Measurements from ENCODE around the gene CCDC92B.

Gene CCDC92B

GRCh38 chr17:2705888-2706795 lies 43.3 kb downstream of the CCDC92B start:
- peaks cover 21% of the 10 kb centered on the region for H3K36me3 ChIP-seq (ENCODE audit: insufficient read depth, low read depth, low read length)
- H3K27me3 ChIP-seq (ENCODE audit: insufficient read depth, low read length), result peaks cover 12% of the 10 kb centered on the region
- H3K27ac ChIP-seq (ENCODE audit: low read length), result no peak overlapping the region

GRCh38 chr17:2705263-2705662 lies 44.2 kb downstream of the CCDC92B start:
- Histone ChIP-seq H3K36me3 (ENCODE audit: insufficient read depth, low read depth, low read length) (peaks cover 29% of the 10 kb centered on the region), H3K27me3 (ENCODE audit: insufficient read depth, low read length) (peaks cover 3% of the 10 kb centered on the region; the same call in 1 of the 2 replicates), H3K9ac (ENCODE audit: low read depth, low read length) (no peak overlapping the region), H3K4me3 (ENCODE audit: low read length) (no peak overlapping the region), H3K4me1 (ENCODE audit: insufficient read depth, low read length) (peaks cover 14% of the 10 kb centered on the region), H3K9me3 (ENCODE audit: insufficient read depth, low read depth, low read length) (no peaks in the 10 kb centered on the region), H3K27ac (ENCODE audit: low read length) (no peak overlapping the region)

More at GRCh38 chr17:2705888-2706795, 43.3 kb downstream of the CCDC92B start:
- Histone ChIP-seq H3K4me3 (ENCODE audit: low read length) (no peak overlapping the region), H3K9me3 (ENCODE audit: insufficient read depth, low read depth, low read length) (no peaks in the 10 kb centered on the region), H3K9ac (ENCODE audit: low read depth, low read length) (no peak overlapping the region; the same call in 1 of the 2 replicates), H3K4me1 (ENCODE audit: insufficient read depth, low read length) (peaks cover 14% of the 10 kb centered on the region)

- no peak overlapping the region for H3K4me3 ChIP-seq (ENCODE audit: low read length)
- H3K36me3 ChIP-seq (ENCODE audit: insufficient read depth, low read depth, low read length), result peaks cover 33% of the 10 kb centered on the region
- H3K4me1 ChIP-seq (ENCODE audit: insufficient read depth, low read length), result peaks cover 14% of the 10 kb centered on the region
- H3K9ac ChIP-seq (ENCODE audit: low read depth, low read length), result no peak overlapping the region
- no peaks in the 10 kb centered on the region for H3K9me3 ChIP-seq (ENCODE audit: insufficient read depth, low read depth, low read length)
- no peak overlapping the region for H3K27ac ChIP-seq (ENCODE audit: low read length)
- H3K27me3 ChIP-seq (ENCODE audit: insufficient read depth, low read length), result no peaks in the 10 kb centered on the region
Observed at GRCh38 chr17:2704890-2705248, 44.6 kb downstream of the CCDC92B start.

- H3K9ac ChIP-seq (ENCODE audit: low read depth, low read length), result no peak overlapping the region
- H3K4me1 ChIP-seq (ENCODE audit: insufficient read depth, low read length), result peaks cover 11% of the 10 kb centered on the region
- H3K27ac ChIP-seq (ENCODE audit: low read length), result no peak overlapping the region
- no peak overlapping the region for H3K4me3 ChIP-seq (ENCODE audit: low read length)
- H3K27me3 ChIP-seq (ENCODE audit: insufficient read depth, low read length), result no peaks in the 10 kb centered on the region
- H3K36me3 ChIP-seq (ENCODE audit: insufficient read depth, low read depth, low read length), result peaks cover 36% of the 10 kb centered on the region
- no peaks in the 10 kb centered on the region for H3K9me3 ChIP-seq (ENCODE audit: insufficient read depth, low read depth, low read length)
Observed at GRCh38 chr17:2704031-2704889, 45.2 kb downstream of the CCDC92B start.

- Histone ChIP-seq H3K4me1 (ENCODE audit: insufficient read depth, low read length) (peaks cover 6% of the 10 kb centered on the region; the same call in 1 of the 2 replicates), H3K27ac (ENCODE audit: low read length) (no peak overlapping the region), H3K27me3 (ENCODE audit: insufficient read depth, low read length) (no peaks in the 10 kb centered on the region), H3K9me3 (ENCODE audit: insufficient read depth, low read depth, low read length) (no peaks in the 10 kb centered on the region), H3K9ac (ENCODE audit: low read depth, low read length) (no peak overlapping the region), H3K36me3 (ENCODE audit: insufficient read depth, low read depth, low read length) (peaks cover 41% of the 10 kb centered on the region), H3K4me3 (ENCODE audit: low read length) (no peak overlapping the region)
Observed at GRCh38 chr17:2703606-2704005, 45.8 kb downstream of the CCDC92B start.

GRCh38 chr17:2703181-2703580 lies 46.3 kb downstream of the CCDC92B start:
- H3K9ac ChIP-seq (ENCODE audit: low read depth, low read length), result no peak overlapping the region
- peaks cover 44% of the 10 kb centered on the region for H3K36me3 ChIP-seq (ENCODE audit: insufficient read depth, low read depth, low read length)
- H3K27ac ChIP-seq (ENCODE audit: low read length), result no peak overlapping the region
- no peak overlapping the region for H3K4me3 ChIP-seq (ENCODE audit: low read length)
- H3K4me1 ChIP-seq (ENCODE audit: insufficient read depth, low read length), result peaks cover 4% of the 10 kb centered on the region; the same call in 1 of the 2 replicates
- H3K27me3 ChIP-seq (ENCODE audit: insufficient read depth, low read length), result no peaks in the 10 kb centered on the region
- no peaks in the 10 kb centered on the region for H3K9me3 ChIP-seq (ENCODE audit: insufficient read depth, low read depth, low read length)

GRCh38 chr17:2701996-2702741 lies 47.3 kb downstream of the CCDC92B start:
- H3K9me3 ChIP-seq (ENCODE audit: insufficient read depth, low read depth, low read length), result no peaks in the 10 kb centered on the region
- H3K4me3 ChIP-seq (ENCODE audit: low read length), result no peak overlapping the region
- H3K27ac ChIP-seq (ENCODE audit: low read length), result no peak overlapping the region
- H3K4me1 ChIP-seq (ENCODE audit: insufficient read depth, low read length), result no peaks in the 10 kb centered on the region
- peaks cover 54% of the 10 kb centered on the region for H3K36me3 ChIP-seq (ENCODE audit: insufficient read depth, low read depth, low read length)
- H3K27me3 ChIP-seq (ENCODE audit: insufficient read depth, low read length), result no peaks in the 10 kb centered on the region
- H3K9ac ChIP-seq (ENCODE audit: low read depth, low read length), result no peak overlapping the region

- no peaks in the 10 kb centered on the region for H3K9me3 ChIP-seq (ENCODE audit: insufficient read depth, low read depth, low read length)
- peaks cover 60% of the 10 kb centered on the region for H3K36me3 ChIP-seq (ENCODE audit: insufficient read depth, low read depth, low read length)
- H3K27ac ChIP-seq (ENCODE audit: low read length), result no peak overlapping the region
- H3K27me3 ChIP-seq (ENCODE audit: insufficient read depth, low read length), result no peaks in the 10 kb centered on the region
- H3K4me3 ChIP-seq (ENCODE audit: low read length), result no peak overlapping the region
- H3K9ac ChIP-seq (ENCODE audit: low read depth, low read length), result no peak overlapping the region
- no peaks in the 10 kb centered on the region for H3K4me1 ChIP-seq (ENCODE audit: insufficient read depth, low read length)
Observed at GRCh38 chr17:2701161-2701995, 48.1 kb downstream of the CCDC92B start.

GRCh38 chr17:2700491-2701141 lies 48.8 kb downstream of the CCDC92B start:
- Histone ChIP-seq H3K27me3 (ENCODE audit: insufficient read depth, low read length) (no peaks in the 10 kb centered on the region), H3K4me3 (ENCODE audit: low read length) (no peak overlapping the region), H3K4me1 (ENCODE audit: insufficient read depth, low read length) (no peaks in the 10 kb centered on the region), H3K27ac (ENCODE audit: low read length) (no peak overlapping the region), H3K36me3 (ENCODE audit: insufficient read depth, low read depth, low read length) (peaks cover 67% of the 10 kb centered on the region), H3K9me3 (ENCODE audit: insufficient read depth, low read depth, low read length) (no peaks in the 10 kb centered on the region), H3K9ac (ENCODE audit: low read depth, low read length) (no peak overlapping the region)

- Histone ChIP-seq H3K9me3 (ENCODE audit: insufficient read depth, low read depth, low read length) (no peaks in the 10 kb centered on the region), H3K9ac (ENCODE audit: low read depth, low read length) (no peak overlapping the region), H3K36me3 (ENCODE audit: insufficient read depth, low read depth, low read length) (peaks cover 68% of the 10 kb centered on the region), H3K4me1 (ENCODE audit: insufficient read depth, low read length) (no peaks in the 10 kb centered on the region), H3K27me3 (ENCODE audit: insufficient read depth, low read length) (no peaks in the 10 kb centered on the region), H3K27ac (ENCODE audit: low read length) (no peak overlapping the region), H3K4me3 (ENCODE audit: low read length) (no peak overlapping the region)
Observed at GRCh38 chr17:2700030-2700490, 49.4 kb downstream of the CCDC92B start.
